NCI-H1048 (cell line): ENCODE measurements around the gene RGS13.
"Not testable (repeated sequence)": the region's sequence is repeated elsewhere in the genome, so short reads cannot be mapped to it uniquely, and the experiment has no call there.

Experiments
- DNase-seq: peaks from one replicate; lab custom pipeline; 2025; lab: John Stamatoyannopoulos, UW

Gene RGS13

DNA sequence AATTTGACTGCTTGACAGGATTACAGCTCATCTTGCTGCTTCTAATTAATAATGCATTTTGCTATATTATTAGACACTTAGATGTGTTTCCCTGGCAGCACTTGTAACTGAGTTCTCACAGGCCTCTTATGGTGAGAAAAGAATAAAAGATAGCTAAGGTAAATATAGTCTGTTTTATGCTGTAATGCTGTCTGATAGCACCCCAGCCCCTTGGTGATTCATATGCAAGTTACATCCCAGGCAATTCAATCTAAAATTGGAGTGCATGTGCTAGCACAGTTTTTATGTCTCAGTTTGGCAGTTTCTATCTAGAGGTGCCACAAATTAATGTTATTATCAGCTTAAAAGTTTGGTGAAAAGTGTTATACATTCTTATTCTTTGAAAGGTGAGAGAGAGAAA lies 42.2 kb downstream of the RGS13 start:
- no peak for DNase-seq

DNA sequence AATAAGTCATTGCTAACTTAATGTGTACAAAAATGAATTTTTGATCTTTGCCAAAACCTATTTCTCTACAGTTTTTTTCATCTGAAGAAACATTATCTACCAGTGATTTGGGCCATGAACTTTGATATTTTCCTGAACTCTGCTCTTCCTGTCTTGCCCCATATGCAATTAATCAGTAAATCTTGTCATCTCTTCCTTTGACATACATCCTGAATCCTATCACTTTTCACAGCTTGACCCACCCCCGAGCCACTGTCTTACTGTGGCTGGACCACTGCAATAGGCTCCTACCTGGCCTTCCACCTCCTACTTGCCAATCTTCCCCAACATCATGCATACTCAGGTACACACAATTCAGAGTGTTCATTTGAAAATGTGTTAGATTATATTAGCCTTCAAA lies 46.4 kb downstream of the RGS13 start:
- no peak for DNase-seq

DNA sequence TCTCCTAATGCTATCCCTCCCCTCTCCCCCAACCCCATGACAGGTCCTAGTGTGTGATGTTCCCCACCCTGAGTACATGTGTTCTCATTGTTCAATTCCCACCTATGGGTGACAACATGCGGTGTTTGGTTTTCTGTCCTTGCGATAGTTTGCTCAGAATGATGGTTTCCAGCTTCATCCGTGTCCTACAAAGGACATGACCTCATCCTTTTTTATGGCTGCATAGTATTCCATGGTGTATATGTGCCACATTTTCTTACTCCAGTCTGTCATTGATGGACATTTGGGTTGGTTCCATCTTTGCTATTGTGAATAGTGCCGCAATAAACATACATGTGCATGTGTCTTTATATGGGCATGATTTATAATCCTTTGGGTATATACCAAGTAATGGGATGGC lies 47.1 kb downstream of the RGS13 start:
- DNase-seq, result not testable (repeated sequence)

DNA sequence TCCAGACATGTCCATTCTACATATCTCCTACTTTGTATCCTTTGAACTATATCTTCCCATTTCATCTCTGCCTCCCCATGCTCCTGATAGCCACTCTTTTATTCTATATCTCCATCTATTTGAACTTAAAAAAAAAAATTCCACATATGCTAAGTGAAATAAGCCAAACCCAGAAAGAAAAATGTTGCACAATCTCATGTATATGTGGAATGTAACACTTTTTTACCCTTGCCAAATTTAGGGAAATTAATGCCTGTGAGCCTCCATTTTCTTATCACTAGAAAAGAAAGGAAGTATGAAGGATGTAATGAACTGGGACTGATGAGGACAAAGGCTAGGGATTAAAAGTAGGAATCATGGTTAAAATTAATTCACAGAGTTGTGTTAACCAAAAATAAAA lies 53.5 kb downstream of the RGS13 start:
- no peak for DNase-seq

DNA sequence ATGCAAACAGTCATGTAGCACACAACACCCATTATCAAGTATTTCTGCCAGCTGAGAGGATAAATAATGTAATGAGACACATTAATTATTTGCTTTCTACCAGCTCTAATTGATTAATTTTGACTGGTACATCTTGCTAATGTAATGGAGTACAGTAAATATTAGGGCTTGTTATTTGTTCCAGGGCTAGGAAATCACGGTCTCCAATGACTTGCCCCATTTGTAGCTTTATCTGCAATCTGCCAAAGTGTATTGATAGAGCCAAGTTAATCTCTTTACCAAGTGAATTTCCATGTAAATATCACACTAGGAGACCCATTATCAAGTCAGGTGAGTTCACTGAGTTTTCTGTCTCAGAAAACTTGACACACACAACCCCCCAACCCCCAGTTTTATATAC lies 55.1 kb downstream of the RGS13 start:
- DNase-seq, result no peak

DNA sequence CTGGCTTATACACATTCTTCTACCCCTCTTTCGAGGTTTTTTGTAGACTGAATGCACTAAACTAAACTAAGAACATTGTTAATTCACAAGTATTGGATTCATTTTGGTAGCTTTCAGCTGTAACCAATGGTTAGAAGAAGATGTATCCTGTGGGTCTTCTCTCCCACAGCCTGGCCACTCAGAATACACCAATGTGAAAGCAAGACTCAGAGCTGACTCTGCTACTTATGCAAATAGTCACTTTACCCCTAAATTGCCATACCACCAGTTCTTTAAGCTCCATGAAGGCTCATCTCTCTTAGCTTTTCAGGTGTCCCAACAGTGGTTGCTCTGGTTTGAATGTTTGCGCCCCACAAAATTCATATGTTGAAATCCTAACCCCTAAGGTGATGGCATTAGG lies 60.1 kb downstream of the RGS13 start:
- no peak for DNase-seq

DNA sequence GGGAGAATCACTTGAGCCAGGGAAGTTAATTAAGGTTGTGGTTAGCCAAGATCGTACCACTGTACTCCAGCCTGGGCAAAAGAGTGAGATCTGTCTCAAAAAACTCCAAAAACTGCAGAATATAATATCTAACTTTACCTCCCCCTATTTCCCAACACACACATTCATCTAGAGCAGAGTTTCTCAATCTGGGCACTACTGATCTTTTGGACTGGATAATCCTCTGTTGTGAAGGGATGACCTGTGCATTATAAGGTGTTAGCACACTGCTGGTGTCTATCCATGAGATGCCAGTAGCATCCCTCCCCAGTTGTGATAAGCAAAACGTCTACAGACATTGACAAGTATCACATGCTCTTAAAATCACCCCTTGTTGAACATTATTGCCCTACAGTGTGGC lies 61.8 kb downstream of the RGS13 start:
- DNase-seq, result no peak

DNA sequence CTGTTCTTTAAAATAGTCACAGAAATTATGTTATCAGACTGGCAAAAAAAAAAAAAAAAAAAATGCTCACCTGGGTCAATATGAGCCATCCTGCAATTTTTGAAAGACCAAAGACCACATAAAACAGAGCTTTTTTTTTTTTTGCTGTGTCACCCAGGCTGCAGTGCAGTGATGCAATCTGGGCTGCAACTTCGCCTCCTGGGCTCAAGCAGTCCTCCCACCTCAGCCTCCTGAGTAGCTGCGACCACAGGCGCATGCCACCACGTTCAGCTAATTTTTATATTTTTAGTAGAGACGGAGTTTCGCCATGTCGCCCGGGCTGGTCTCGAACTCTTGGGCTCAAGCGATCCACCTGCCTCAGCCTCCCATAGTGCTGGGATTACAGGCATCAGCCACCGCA lies 62.8 kb downstream of the RGS13 start:
- DNase-seq, result no peak

DNA sequence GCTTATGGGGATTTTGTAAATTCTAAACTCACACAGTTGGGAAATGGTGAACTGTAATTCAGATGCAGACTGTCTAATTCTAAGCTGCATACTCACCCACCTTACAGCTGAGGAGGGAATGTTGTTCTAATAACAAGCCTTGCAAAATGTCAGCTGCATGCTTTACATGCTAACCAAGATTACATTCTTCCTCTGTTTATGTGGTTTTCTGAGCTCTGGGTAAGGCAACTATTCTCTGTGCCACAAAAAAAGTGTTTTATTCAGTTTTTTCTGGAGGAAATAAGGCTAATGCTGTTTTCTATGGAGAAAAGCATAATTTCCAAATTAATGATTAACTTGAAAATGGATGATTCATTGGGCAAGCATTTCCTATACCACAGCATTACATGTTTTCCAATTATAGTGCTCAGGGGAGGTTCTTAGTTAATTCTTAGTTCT lies 64.9 kb downstream of the RGS13 start:
- DNase-seq, result no peak

DNA sequence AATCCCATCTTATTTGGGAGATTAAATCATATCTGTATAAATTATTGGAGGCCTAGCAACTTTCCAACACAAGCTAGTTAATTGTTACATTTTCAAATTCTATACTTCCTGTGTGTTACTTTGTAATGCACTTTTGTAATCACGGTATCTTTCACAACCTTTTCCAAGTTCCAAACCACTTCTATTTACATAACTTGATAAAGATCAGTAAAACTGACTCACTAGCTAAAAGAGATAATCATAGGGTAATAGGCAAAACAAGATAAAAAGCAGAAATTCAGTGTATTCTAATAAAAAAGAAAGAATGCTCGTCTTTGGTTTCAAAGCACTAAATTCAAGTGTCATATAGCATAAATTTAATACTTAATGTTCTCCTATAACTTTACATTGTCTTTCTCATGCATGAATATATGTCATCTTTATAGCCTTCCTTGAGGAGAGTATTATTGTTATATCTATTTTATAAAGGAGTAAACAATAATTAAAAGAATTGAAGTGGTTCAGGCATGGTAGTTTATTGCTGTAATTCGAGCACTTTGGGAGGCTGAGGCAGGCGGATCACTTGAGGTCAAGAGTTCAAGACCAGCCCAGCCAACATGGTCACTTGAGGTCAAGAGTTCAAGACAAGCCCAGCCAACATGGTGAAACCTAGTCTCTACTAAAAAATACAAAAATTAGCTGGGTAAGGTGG lies 66.4 kb downstream of the RGS13 start:
- DNase-seq, result no peak

DNA sequence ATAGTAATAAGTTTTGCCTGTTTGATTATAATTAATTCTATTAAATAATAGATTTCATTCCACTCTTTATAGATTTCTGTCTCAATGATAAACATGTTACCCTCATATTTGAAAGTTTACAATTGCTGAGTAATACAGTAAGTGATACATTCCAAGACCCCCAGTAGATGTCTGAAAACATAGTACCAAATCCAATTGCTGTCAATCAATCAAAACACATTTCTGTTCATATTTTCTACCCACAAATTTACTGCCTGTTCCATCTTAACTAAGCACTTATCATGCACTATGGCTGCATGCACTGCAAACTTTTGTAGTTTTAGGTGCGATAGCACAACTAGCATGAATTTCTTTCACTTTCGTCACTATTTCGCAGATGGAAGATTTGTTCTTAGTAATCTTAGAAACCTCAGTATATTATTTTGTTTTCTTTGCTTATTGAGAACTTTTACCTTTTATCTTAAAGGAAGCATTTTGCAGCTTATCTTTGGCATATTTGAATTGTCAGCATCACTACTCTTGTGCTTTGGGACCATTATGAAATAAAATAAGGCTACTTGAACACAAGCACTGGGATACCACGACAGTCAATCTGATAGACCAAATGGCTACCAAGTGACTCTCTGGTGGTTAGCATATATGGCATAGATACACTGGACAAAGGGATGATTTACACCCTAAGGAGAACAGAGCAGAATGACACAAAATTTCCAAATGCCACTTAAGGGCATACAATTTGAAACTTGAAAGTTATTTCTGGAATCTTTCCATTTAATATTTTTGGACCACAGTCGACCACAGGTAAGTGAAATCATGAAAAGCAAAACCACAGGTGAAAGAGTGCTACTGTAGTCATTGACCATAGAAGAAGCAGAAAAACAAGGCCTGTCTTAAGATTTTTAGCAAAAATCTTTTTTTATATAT lies 67.6 kb downstream of the RGS13 start:
- DNase-seq, result no peak

DNA sequence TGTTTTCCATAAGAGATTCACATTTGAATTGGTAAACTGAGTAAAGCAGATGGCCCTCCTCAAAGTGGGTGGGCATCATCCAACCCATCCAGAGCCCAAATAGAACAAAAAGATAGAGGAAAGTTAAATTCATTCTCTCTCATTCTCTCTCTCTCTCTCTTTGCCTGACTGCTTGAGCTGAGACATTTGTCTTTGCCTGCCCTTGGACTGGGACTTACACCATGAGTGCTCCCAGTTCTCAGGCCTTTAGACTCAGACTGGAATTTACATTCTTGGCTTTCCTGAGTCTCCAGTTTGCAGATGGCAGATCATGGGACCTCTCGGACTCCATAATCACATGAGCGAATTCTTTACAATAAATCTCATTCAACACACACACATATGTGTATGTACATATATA lies 69.6 kb downstream of the RGS13 start:
- no peak for DNase-seq

DNA sequence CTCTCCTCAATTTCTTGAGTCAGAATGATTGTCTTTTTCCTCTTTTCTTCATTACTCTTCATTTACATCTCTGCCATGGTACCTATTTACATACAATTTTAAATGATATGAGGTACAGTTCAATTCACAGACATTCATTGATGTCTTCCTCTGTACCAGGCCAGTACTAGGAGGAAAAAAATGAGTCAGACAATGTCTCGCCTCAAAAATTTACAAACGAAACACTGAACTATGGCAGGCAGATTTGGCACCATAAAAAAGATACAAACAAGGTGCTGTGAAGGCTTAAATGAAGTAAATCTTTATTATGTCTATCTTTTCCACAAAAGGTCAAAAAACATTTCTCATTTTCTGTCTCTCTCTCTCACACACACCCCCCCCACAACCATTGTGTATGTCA lies 71.0 kb downstream of the RGS13 start:
- DNase-seq, result no peak

DNA sequence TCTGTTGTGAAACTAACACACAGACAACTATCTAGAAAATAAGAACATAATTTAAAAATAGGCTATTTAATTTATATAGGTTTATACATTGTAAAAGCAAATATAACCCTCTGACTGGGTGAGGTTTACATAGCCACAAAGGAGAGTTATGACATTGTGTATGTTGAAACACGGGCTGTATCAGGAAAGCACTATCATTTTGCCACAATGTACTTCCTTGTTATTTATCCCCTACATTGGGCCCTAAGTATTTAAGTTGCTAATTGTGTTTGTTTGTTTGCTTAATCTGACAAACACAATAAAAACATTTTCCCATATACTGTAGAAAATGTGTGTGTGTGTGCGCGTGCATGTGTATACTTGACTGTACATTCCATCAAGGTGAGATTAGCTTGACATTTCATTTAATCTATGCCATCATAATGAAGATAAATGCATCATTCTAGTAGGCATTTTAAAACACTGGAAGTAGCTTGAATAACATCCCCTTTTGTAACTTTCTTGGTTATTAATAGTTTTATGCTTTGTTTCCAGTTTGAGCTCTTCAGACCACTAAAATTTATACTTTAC lies 72.1 kb downstream of the RGS13 start:
- no peak for DNase-seq

DNA sequence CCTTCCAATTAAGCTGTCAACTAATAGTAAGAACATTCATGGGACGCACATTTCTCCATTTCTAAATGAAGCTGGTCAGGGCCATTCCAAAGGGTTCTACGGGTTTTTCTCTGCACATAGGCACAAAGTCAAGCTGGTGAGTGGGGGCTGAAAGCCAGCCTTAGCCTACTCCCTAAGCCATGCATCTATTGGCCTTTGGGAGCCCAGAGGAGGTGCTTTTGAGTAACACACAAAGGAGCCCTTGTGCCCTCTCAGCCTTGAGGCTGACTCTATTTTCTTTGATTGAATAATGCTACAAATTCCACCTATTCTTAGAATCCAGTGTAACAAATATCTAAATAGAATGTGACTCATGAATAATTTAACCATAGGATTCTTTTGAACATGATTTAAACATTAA lies 73.6 kb downstream of the RGS13 start:
- peak; percentile 28 for DNase-seq
